SK-N-SH treated with all-trans-retinoic acid at 6 μM for 48 hours (cell line): ENCODE results near the gene KCNN4.

Experiments
- ATAC-seq: fragments of 200-7000 bp; cut with Tn5 transposase; 3 replicates; pipeline ENCODE4 v1.9.1; 2020; ENCODE audit warnings: mild to moderate bottlenecking, moderate library complexity
- BACH2 ChIP-seq: fragments of 250-450 bp; sonication (Bioruptor Pico); IDR thresholded peaks from 2 replicates; pipeline ENCODE4 v1.9.0; 2021; ENCODE audit warnings: mild to moderate bottlenecking, borderline replicate concordance
- CSDC2 ChIP-seq: fragments of 250-450 bp; sonication (Bioruptor Pico); IDR thresholded peaks from 2 replicates; pipeline ENCODE4 v1.5.0; 2020; ENCODE audit warnings: mild to moderate bottlenecking, moderate library complexity
- CSRNP3 ChIP-seq: fragments of 250-450 bp; sonication (Bioruptor Pico); IDR thresholded peaks from 2 replicates; pipeline ENCODE4 v1.5.1; 2021; ENCODE audit warnings: mild to moderate bottlenecking, moderate library complexity
- ESRRG ChIP-seq: fragments of 250-450 bp; sonication (Bioruptor Pico); IDR thresholded peaks from 2 replicates; pipeline ENCODE4 v1.6.1; 2021; ENCODE audit warnings: mild to moderate bottlenecking
- GLIS3 ChIP-seq: fragments of 250-450 bp; sonication (Bioruptor Pico); IDR thresholded peaks from 2 replicates; pipeline ENCODE4 v1.5.0; 2020; ENCODE audit warnings: mild to moderate bottlenecking, moderate library complexity
- OSR1 ChIP-seq: fragments of 250-450 bp; sonication (Bioruptor Pico); IDR thresholded peaks from 2 replicates; pipeline ENCODE4 v1.8.0; 2022; ENCODE audit warnings: moderate library complexity, mild to moderate bottlenecking, inconsistent platforms
- POU6F1 ChIP-seq: fragments of 250-450 bp; sonication (Bioruptor Pico); IDR thresholded peaks from 2 replicates; pipeline ENCODE4 v1.8.0; 2021; ENCODE audit warnings: low read depth, mild to moderate bottlenecking, moderate library complexity, borderline replicate concordance
- RARB ChIP-seq: fragments of 250-450 bp; sonication (Bioruptor Pico); IDR thresholded peaks from 2 replicates; pipeline ENCODE4 v1.8.0; 2021; ENCODE audit warnings: mild to moderate bottlenecking, moderate library complexity
- SNAI2 ChIP-seq: fragments of 250-450 bp; sonication (Bioruptor Pico); IDR thresholded peaks from 2 replicates; pipeline ENCODE4 v1.5.0; 2020; ENCODE audit warnings: mild to moderate bottlenecking, moderate library complexity
- TOX ChIP-seq: fragments of 250-450 bp; sonication (Bioruptor Pico); IDR thresholded peaks from 2 replicates; pipeline ENCODE4 v1.8.0; 2021; ENCODE audit warnings: mild to moderate bottlenecking, moderate library complexity, borderline replicate concordance
- ZFP30 ChIP-seq: fragments of 450-650 bp; formaldehyde crosslinking; IDR thresholded peaks from 2 replicates; pipeline ENCODE4 v1.5.0; 2022; ENCODE audit warnings: mild to moderate bottlenecking, moderate library complexity
- ZNF565 ChIP-seq: fragments of 450-650 bp; formaldehyde crosslinking; conservative IDR thresholded peaks from 2 replicates; pipeline ENCODE4 v1.5.0; 2020; ENCODE audit warnings: low read depth, mild to moderate bottlenecking, moderate library complexity
- ZNF70 ChIP-seq: fragments of 450-650 bp; formaldehyde crosslinking; IDR thresholded peaks from 2 replicates; pipeline ENCODE4 v1.5.0; 2020; ENCODE audit warnings: mild to moderate bottlenecking, moderate library complexity
- ZNF8 ChIP-seq: fragments of 450-650 bp; formaldehyde crosslinking; IDR thresholded peaks from 2 replicates; pipeline ENCODE4 v1.5.0; 2020; ENCODE audit warnings: mild to moderate bottlenecking, moderate library complexity
- TF ChIP-seq, protein P1 (sequence below): fragments of 250-450 bp; sonication (Bioruptor Pico); IDR thresholded peaks from 2 replicates; pipeline ENCODE4 v1.5.1; 2020; ENCODE audit warnings: low read depth, mild to moderate bottlenecking, moderate library complexity
- TF ChIP-seq, protein P2 (sequence below): fragments of 250-450 bp; sonication (Bioruptor Pico); IDR thresholded peaks from 2 replicates; pipeline ENCODE4 v1.5.0; 2020; ENCODE audit warnings: mild to moderate bottlenecking, moderate library complexity
- TF ChIP-seq, protein P3 (sequence below): fragments of 250-450 bp; sonication (Bioruptor Pico); IDR thresholded peaks from 2 replicates; pipeline ENCODE4 v1.8.0; 2020; ENCODE audit warnings: mild to moderate bottlenecking, moderate library complexity, borderline replicate concordance

Gene KCNN4

GRCh38 chr19:43726736-43727592, 53.8 kb downstream of the KCNN4 start:
- TF ChIP-seq GLIS3 (CRISPR knock-in tag) (no peak), SNAI2 (CRISPR knock-in tag) (no peak), BACH2 (CRISPR knock-in tag) (no peak), ZNF8 (CRISPR knock-in tag) (no peak), POU6F1 (no peak), CSDC2 (CRISPR knock-in tag) (no peak), CSRNP3 (CRISPR knock-in tag) (no peak), ZFP30 (CRISPR knock-in tag) (no peak), ESRRG (CRISPR knock-in tag) (no peak), OSR1 (CRISPR knock-in tag) (no peak)
- TF ChIP-seq, protein P1, sequence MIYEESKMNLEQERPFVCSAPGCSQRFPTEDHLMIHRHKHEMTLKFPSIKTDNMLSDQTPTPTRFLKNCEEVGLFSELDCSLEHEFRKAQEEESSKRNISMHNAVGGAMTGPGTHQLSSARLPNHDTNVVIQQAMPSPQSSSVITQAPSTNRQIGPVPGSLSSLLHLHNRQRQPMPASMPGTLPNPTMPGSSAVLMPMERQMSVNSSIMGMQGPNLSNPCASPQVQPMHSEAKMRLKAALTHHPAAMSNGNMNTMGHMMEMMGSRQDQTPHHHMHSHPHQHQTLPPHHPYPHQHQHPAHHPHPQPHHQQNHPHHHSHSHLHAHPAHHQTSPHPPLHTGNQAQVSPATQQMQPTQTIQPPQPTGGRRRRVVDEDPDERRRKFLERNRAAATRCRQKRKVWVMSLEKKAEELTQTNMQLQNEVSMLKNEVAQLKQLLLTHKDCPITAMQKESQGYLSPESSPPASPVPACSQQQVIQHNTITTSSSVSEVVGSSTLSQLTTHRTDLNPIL (CRISPR knock-in tag): no peak
- TF ChIP-seq, protein P2, sequence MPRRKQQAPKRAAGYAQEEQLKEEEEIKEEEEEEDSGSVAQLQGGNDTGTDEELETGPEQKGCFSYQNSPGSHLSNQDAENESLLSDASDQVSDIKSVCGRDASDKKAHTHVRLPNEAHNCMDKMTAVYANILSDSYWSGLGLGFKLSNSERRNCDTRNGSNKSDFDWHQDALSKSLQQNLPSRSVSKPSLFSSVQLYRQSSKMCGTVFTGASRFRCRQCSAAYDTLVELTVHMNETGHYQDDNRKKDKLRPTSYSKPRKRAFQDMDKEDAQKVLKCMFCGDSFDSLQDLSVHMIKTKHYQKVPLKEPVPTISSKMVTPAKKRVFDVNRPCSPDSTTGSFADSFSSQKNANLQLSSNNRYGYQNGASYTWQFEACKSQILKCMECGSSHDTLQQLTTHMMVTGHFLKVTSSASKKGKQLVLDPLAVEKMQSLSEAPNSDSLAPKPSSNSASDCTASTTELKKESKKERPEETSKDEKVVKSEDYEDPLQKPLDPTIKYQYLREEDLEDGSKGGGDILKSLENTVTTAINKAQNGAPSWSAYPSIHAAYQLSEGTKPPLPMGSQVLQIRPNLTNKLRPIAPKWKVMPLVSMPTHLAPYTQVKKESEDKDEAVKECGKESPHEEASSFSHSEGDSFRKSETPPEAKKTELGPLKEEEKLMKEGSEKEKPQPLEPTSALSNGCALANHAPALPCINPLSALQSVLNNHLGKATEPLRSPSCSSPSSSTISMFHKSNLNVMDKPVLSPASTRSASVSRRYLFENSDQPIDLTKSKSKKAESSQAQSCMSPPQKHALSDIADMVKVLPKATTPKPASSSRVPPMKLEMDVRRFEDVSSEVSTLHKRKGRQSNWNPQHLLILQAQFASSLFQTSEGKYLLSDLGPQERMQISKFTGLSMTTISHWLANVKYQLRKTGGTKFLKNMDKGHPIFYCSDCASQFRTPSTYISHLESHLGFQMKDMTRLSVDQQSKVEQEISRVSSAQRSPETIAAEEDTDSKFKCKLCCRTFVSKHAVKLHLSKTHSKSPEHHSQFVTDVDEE: no peak
- TF ChIP-seq, protein P3, sequence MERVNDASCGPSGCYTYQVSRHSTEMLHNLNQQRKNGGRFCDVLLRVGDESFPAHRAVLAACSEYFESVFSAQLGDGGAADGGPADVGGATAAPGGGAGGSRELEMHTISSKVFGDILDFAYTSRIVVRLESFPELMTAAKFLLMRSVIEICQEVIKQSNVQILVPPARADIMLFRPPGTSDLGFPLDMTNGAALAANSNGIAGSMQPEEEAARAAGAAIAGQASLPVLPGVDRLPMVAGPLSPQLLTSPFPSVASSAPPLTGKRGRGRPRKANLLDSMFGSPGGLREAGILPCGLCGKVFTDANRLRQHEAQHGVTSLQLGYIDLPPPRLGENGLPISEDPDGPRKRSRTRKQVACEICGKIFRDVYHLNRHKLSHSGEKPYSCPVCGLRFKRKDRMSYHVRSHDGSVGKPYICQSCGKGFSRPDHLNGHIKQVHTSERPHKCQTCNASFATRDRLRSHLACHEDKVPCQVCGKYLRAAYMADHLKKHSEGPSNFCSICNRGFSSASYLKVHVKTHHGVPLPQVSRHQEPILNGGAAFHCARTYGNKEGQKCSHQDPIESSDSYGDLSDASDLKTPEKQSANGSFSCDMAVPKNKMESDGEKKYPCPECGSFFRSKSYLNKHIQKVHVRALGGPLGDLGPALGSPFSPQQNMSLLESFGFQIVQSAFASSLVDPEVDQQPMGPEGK: no peak
- TF ChIP-seq, all 23 proteins: peak for 0
- no peak; the same call in 1 of the 3 replicates for ATAC-seq

- no peak for ATAC-seq
- TF ChIP-seq ZNF8 (CRISPR knock-in tag) (no peak), ZNF565 (no peak)
These were observed 55.3 kb downstream of the KCNN4 start for GRCh38 chr19:43725468-43725867.

- no peak for ATAC-seq
- no peak for TF ChIP-seq ZNF70 (CRISPR knock-in tag)
- no peak for TF ChIP-seq GLIS3 (CRISPR knock-in tag)
- TF ChIP-seq TOX (CRISPR knock-in tag): no peak
- no peak for TF ChIP-seq RARB (CRISPR knock-in tag)
- TF ChIP-seq, protein P3: no peak
- no peak for TF ChIP-seq OSR1 (CRISPR knock-in tag)
- TF ChIP-seq, protein P1 (CRISPR knock-in tag): no peak
These were observed 55.9 kb downstream of the KCNN4 start for GRCh38 chr19:43724896-43725295.
